NT2/D1 (cell line): Measurements from ENCODE around the gene ZNF697.

Experiments
- DNase-seq: peaks from one replicate; pipeline ENCODE4 v3.0.0-alpha.2; 2011; ENCODE audit warnings: low read depth, low spot score
- H3K27me3 ChIP-seq: 2 replicates; pipeline ENCODE4 v1.6.0; 2011; ENCODE audit warnings: mild to moderate bottlenecking; ENCODE audit not compliant: insufficient read length, insufficient read depth
- H3K36me3 ChIP-seq: 2 replicates; pipeline ENCODE4 v1.6.1; 2011; ENCODE audit warnings: mild to moderate bottlenecking, low read length, mixed read lengths; ENCODE audit not compliant: insufficient read depth, insufficient read length
- H3K4me1 ChIP-seq: 2 replicates; pipeline ENCODE4 v1.5.1; 2011; ENCODE audit not compliant: insufficient read depth, insufficient read length
- H3K4me3 ChIP-seq: 2 replicates; pipeline ENCODE4 v1.5.1; 2011; ENCODE audit warnings: low read depth; ENCODE audit not compliant: insufficient read length
- H3K9ac ChIP-seq: 2 replicates; pipeline ENCODE4 v1.6.0; 2011; ENCODE audit warnings: low read depth; ENCODE audit not compliant: insufficient read length
- H3K9me3 ChIP-seq: 2 replicates; pipeline ENCODE4 v1.5.1; 2011; ENCODE audit warnings: mild to moderate bottlenecking, low read length; ENCODE audit not compliant: insufficient read depth
- SUZ12 ChIP-seq: IDR thresholded peaks from 2 replicates; pipeline ENCODE4 v1.6.1; 2011; ENCODE audit not compliant: insufficient read length, insufficient read depth; ENCODE audit errors: extremely low read depth
- YY1 ChIP-seq: IDR thresholded peaks from 2 replicates; pipeline ENCODE4 v1.6.1; 2011; ENCODE audit not compliant: insufficient read length, insufficient read depth
- ZNF274 ChIP-seq: IDR thresholded peaks from 2 replicates; pipeline ENCODE4 v1.6.1; 2011; ENCODE audit warnings: mild to moderate bottlenecking, low read depth, low read length

The ZNF697 gene

GRCh38 chr1:119675349-119676345, 27.6 kb upstream of the ZNF697 start:
- no peaks in the 10 kb centered on the region for H3K36me3 ChIP-seq
- H3K4me1 ChIP-seq, result peaks cover 11% of the 10 kb centered on the region
- TF ChIP-seq YY1 (no peak), ZNF274 (no peak), SUZ12 (no peak)
- H3K27me3 ChIP-seq, result no peaks in the 10 kb centered on the region
- no peak overlapping the region for H3K4me3 ChIP-seq
- H3K9ac ChIP-seq, result no peak overlapping the region
- peak; percentile 95 for DNase-seq
- H3K9me3 ChIP-seq, result peaks cover 22% of the 10 kb centered on the region; the same call in 1 of the 2 replicates

GRCh38 chr1:119674835-119675289, 26.8 kb upstream of the ZNF697 start:
- peak; percentile 89 for DNase-seq
- Histone ChIP-seq H3K36me3 (no peaks in the 10 kb centered on the region), H3K9me3 (peaks cover 24% of the 10 kb centered on the region; the same call in 1 of the 2 replicates), H3K4me1 (peaks cover 11% of the 10 kb centered on the region), H3K4me3 (no peak overlapping the region), H3K27me3 (no peaks in the 10 kb centered on the region), H3K9ac (no peak overlapping the region)
- no peak for TF ChIP-seq YY1
- TF ChIP-seq SUZ12, result no peak
- TF ChIP-seq ZNF274, result no peak

GRCh38 chr1:119674111-119674526, 26.1 kb upstream of the ZNF697 start:
- Histone ChIP-seq H3K4me3 (no peak overlapping the region), H3K27me3 (no peaks in the 10 kb centered on the region), H3K9me3 (peaks cover 20% of the 10 kb centered on the region; the same call in 1 of the 2 replicates), H3K9ac (no peak overlapping the region), H3K36me3 (no peaks in the 10 kb centered on the region), H3K4me1 (peaks cover 7% of the 10 kb centered on the region)
- peak; percentile 84 for DNase-seq
- TF ChIP-seq SUZ12, result no peak
- no peak for TF ChIP-seq ZNF274
- no peak for TF ChIP-seq YY1

GRCh38 chr1:119673171-119673940, 25.3 kb upstream of the ZNF697 start:
- H3K36me3 ChIP-seq, result no peaks in the 10 kb centered on the region
- no peak overlapping the region for H3K4me3 ChIP-seq
- peaks cover 13% of the 10 kb centered on the region; the same call in 1 of the 2 replicates for H3K9me3 ChIP-seq
- no peak overlapping the region for H3K9ac ChIP-seq
- DNase-seq, result no peak
- peaks cover 4% of the 10 kb centered on the region for H3K4me1 ChIP-seq
- TF ChIP-seq ZNF274 (no peak), SUZ12 (no peak), YY1 (no peak)
- no peaks in the 10 kb centered on the region for H3K27me3 ChIP-seq

- Histone ChIP-seq H3K9ac (no peak overlapping the region), H3K4me3 (no peak overlapping the region), H3K4me1 (peaks cover 4% of the 10 kb centered on the region), H3K9me3 (peaks cover 7% of the 10 kb centered on the region; the same call in 1 of the 2 replicates), H3K27me3 (no peaks in the 10 kb centered on the region), H3K36me3 (no peaks in the 10 kb centered on the region)
- no peak for TF ChIP-seq YY1
- TF ChIP-seq SUZ12, result no peak
- TF ChIP-seq ZNF274, result no peak
- DNase-seq, result no peak
Observed at GRCh38 chr1:119670898-119671297, 22.8 kb upstream of the ZNF697 start.

- H3K9me3 ChIP-seq, result peaks cover 7% of the 10 kb centered on the region; the same call in 1 of the 2 replicates
- no peaks in the 10 kb centered on the region for H3K4me1 ChIP-seq
- H3K9ac ChIP-seq, result no peak overlapping the region
- H3K4me3 ChIP-seq, result no peak overlapping the region
- H3K36me3 ChIP-seq, result no peaks in the 10 kb centered on the region
- no peaks in the 10 kb centered on the region for H3K27me3 ChIP-seq
- DNase-seq, result no peak
- TF ChIP-seq ZNF274, result no peak
- no peak for TF ChIP-seq SUZ12
- TF ChIP-seq YY1, result no peak
Observed at GRCh38 chr1:119667173-119667572, 19.1 kb upstream of the ZNF697 start.
